SU-DHL-6 (cell line): ENCODE measurements around the gene ESYT2.

Experiments
- EZH2phosphoT487 ChIP-seq: fragments of 200-600 bp; sonication (generic), shearing (Covaris generic); conservative IDR thresholded peaks from 2 replicates; pipeline ENCODE4 v1.6.1; 2018; ENCODE audit warnings: mild to moderate bottlenecking, antibody characterized with exemption, low read length, moderate library complexity, mixed read lengths
- TF ChIP-seq, protein P1 (sequence below): fragments of 200-600 bp; sonication (generic); IDR thresholded peaks from one replicate; pipeline ENCODE4 v1.5.1; 2017; ENCODE audit warnings: antibody characterized with exemption, mild to moderate bottlenecking, low read length, moderate library complexity; ENCODE audit not compliant: insufficient read depth, poor library complexity, severe bottlenecking

DNA sequence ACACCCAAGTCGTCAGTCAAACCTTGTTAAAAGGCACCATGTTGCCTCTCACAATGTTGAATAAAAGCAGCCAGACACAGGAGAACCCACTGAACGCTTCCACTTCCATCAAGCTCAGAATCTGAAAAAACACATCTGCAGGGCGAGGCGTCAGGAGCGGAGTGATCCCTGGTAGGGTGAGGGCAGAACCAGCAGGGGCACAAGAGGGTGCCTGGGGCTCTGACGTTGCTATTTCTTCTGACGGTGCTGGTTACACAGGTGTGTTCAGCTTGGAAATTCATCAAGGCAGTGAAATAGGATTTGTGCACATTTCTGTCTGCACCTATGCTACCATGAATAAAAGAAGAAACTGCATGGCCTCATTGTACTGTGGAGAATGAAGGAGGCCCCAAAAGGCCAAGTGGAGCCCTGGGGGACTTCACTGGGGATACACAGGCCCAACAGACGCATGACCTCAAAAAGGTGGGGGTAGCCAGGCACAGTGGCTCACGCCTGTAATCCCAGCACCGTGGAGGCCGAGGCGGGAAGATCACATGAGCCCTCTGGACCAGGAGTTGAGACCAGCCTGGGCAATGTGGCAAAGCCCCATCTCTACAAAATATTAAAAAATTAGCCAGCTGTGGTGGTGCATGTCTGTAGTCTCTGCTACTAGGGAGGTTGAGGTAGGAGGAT, 105.5 kb downstream of the ESYT2 start:
- TF ChIP-seq, protein P1, sequence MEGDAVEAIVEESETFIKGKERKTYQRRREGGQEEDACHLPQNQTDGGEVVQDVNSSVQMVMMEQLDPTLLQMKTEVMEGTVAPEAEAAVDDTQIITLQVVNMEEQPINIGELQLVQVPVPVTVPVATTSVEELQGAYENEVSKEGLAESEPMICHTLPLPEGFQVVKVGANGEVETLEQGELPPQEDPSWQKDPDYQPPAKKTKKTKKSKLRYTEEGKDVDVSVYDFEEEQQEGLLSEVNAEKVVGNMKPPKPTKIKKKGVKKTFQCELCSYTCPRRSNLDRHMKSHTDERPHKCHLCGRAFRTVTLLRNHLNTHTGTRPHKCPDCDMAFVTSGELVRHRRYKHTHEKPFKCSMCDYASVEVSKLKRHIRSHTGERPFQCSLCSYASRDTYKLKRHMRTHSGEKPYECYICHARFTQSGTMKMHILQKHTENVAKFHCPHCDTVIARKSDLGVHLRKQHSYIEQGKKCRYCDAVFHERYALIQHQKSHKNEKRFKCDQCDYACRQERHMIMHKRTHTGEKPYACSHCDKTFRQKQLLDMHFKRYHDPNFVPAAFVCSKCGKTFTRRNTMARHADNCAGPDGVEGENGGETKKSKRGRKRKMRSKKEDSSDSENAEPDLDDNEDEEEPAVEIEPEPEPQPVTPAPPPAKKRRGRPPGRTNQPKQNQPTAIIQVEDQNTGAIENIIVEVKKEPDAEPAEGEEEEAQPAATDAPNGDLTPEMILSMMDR: no peak
- TF ChIP-seq EZH2phosphoT487: no peak
